ENCODE measurements around the gene RASGRF1.

RASGRF1 gene

DNA sequence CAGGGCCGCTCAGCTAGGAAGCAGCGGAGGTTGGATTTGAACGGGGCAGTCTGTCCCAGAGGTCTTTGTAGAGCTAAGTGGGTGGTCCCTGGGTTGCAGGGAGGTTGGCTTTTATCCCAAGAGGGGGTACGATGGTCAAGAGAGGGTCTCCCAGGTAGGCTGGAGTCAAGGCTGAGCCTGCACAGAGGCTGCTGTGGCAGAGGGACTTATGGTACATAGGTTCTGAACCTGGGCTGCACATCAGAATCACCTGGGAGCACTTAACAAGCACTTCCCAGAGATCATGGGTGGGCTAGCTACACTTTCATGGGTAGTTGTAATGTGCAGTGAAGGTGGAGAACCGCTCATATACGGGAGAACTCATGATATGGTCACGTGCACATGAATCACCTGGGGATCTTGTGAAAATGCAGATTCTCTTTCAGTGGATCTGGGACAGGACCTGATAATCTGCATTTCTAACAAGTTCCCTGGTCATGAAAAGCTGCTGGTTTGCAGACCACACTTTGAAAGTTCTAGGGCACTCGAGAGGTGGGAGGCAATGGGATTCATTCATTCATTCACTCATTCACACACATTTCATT is 2.9 kb upstream of the RASGRF1 start:
- DNase-seq, result no peak

GRCh38 chr15:79092382-79092781 is 1.8 kb upstream of the RASGRF1 start:
- DNase-seq, result no peak

DNA sequence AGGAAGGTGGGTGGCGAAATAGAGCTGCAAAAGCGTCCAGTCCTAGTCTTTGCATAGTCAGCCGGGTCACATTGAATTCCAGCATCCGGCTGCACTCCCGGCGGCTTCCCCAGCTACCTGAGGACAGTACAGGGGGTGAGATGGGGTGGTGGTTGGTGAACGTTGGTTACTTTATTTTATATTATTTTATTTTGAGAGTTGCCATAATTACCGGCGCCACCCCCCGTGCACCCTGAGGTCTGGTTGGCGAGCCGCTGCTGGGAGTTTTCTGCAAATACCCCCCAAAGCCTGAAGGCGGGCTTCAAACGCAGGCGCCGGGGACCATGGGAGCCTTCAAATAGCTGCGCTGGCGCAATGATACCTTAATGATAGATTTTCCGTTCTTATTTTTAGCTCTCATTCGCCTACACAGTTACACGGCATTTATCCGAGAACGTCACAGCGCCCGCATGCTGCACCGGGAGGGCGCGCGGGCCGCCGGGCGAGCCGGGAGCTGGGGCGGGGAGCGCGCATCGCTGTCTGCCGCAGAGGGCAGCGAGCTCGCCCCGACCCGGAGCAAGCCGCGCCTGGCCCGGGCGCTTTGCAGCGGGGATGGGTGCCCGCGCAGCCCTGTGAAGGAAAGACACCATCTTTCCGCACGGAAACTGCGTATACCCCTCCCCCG is 756 bp upstream of the RASGRF1 start:
- peak; percentile 35 for DNase-seq

GRCh38 chr15:79089890-79090486 is 592 bp downstream of the RASGRF1 start:
- no peak for DNase-seq

- no peak for DNase-seq
These were observed 1.2 kb downstream of the RASGRF1 start for GRCh38 chr15:79089331-79089889.

DNA sequence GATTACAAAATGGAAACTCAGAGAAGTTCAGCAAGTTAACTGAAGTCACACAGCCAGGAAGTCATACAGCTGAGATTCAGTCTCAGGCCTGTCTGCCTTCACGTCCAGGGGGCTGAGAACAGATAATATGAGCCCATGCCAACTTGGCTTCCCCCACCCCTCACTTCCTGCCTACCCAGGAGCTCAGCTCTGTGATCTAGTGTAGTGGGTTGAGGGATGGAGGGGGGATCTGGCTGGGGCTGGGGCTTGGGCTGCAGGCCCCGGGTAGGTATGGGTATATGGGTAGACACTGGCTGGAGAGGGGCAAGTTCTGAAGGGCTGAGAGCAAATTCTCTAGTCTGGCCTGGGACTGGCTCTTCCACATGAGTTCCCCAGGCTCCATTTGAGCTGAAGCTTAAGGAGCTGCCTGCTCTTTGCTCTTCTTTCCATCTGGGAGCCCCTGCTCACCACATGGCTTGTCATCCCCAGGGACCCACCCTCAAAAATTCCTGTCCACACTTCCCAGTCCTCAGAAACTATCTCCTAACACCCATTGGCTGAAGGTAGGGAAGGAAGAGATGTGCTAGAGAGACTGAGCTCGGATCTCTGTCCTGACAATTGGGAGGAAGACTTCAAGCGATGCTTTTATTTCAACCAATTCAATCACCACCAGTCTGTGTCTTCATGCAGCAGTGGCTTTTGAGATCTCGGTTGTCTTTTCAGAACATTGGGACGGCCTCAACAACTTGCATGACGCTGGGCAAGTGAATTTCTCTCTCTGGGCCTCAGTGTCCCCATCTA is 2.0 kb downstream of the RASGRF1 start:
- no peak for DNase-seq

GRCh38 chr15:79086814-79087213 is 3.8 kb downstream of the RASGRF1 start:
- no peak for DNase-seq

DNA sequence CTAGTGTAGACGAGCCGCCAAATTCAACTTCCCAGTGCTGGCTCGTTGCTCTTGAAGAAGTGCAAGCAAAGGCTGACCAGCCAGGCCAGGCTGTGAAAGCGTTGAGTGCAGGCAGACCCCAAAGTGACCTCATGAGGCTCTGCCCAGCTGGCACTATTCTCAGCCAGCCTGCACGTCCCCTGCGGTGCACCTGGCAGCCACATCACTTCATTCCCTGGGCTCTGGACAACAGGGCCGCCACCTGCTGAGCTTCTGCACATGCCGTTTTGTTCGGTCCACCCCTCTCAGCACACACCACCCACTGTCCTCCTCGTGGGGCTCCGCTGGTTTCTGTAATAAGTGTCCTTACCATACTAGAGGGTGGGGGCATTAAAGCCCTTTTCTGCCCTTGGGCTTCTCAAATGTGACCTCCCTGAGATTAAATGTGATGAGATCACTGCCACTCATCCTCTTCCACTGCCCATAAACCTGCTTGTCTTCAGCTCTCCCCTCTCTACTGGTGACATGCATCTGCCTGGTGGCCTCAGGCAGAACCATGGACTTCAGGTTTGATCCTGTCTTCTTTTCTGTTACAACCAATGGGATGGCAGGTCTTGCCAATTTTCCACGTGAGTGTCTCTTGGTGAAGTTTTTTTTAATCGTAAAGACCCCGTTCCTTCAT is 6.1 kb downstream of the RASGRF1 start:
- DNase-seq, result no peak

- no peak for DNase-seq
These were observed 7.4 kb downstream of the RASGRF1 start for GRCh38 chr15:79083154-79083553.

- no peak for DNase-seq
These were observed 8.1 kb downstream of the RASGRF1 start for GRCh38 chr15:79082363-79083070.

DNA sequence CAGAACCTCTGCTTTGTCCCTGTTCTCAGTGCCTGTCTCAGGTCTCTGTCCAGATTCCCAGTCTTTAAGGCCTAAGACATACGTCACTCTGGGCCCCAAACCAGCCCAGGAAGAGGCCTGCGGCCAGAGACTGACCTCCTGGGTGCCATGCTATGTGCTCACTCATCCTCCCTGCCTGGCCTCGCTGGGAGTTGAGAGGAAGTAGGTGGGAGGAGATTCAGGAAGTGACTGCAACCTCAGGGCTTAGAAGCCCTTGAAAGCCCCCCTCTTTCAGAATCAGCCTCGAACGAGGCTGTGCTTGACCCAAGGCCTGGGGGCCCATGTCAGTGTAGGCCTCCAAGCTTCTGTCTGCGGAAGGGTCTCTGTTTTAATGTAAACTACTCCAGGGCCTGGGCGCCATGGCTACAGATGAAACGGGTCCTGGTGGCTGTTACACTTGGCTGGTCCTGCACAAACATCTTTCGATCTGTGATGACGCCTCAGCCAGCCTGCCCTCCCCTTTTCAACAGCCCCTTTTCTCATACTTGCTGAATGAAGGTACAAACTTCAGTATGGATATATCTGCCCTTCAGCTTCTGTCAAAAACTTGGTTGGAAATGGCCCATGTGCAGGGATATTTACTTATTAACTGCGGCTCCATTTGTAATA is 11.7 kb downstream of the RASGRF1 start:
- no peak for DNase-seq

DNA sequence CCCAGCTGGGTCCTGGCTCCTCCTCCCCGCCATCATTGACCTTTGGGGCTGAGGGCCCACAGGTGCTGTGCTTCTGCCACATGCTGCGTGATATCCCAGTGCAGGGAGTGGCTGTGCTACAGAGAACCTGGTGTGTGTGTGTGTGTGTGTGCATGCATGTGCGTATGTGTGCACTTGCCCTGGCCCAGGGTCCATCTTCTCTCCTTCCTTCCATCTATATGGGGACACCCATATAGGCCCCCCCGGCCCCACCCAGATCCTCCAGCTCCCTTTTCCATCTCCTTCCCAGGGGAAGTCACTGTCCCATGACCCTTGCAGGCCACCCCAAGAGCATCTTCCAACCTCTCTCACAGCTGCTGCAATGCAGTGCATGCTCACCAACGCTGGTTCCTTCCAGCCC is 12.6 kb downstream of the RASGRF1 start:
- no peak for DNase-seq

- peak; percentile 34 for DNase-seq
These were observed 13.9 kb downstream of the RASGRF1 start for GRCh38 chr15:79076661-79077060.

DNA sequence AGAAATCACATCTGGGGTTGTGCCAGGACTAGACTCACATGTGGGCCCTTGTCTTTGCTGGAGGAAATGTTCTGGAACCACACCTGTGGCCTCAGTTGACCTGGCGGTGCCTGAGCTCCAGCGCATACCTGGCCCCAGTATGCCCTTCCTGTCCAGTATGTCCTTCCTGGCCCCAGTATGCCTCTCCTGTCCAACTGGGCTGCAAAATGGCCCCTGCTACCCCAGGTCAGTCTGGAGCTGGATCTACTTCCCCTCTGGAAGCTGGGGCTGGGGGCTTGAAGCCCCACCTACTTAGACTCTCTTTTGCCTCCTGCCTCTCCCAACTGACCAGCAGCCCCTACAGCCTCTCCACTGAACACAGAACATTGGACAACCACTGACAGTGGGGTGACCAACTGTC is 15.3 kb downstream of the RASGRF1 start:
- no peak for DNase-seq

DNA sequence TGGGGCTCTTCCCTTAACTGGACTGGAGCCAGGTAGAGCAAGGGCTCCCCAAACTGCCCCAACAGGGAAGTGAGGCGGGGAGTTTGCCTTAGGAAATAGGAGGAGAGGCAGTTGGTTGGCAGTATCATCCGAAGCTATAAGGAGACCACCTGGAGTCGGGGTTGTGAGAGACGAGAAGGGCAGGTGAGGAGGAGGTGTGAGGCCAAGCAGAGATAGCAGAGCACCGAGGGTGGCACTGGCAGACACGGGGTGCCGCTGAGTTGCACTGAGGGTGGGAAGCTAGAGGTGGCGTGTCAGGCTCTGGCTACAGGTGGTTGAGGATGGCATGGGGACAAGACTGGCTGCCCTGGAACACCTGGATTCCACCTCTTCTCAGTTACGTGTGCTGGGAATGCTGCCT is 17.2 kb downstream of the RASGRF1 start:
- no peak for DNase-seq

GRCh38 chr15:79071901-79072300 is 18.7 kb downstream of the RASGRF1 start:
- DNase-seq, result no peak

- DNase-seq, result no peak
These were observed 21.8 kb downstream of the RASGRF1 start for GRCh38 chr15:79068790-79069189.

DNA sequence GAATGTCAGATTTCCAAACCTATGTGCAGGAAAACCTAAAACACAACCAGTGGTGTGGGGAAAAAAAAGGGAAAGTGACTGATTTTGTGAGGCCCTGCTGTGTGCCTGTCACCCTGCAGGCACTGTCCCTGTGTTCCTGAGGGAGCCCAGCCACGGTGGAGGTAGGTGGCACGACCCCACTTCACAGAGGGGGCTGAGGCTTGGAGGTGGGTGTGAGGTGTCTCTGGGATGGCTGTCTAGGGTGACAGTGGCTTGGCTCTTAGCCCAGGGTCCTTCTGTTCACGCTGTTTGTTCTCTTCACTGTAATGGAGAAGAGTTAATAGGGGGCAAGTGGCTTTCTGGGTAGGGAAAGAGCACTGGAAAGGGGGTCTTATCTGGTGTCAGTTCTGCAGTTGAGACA is 22.6 kb downstream of the RASGRF1 start:
- DNase-seq, result no peak

- no peak for DNase-seq
These were observed 23.3 kb downstream of the RASGRF1 start for GRCh38 chr15:79067072-79067833.

- no peak for DNase-seq
These were observed 24.0 kb downstream of the RASGRF1 start for GRCh38 chr15:79066391-79067071.
